Endodermal cell (in vitro differentiated cells): ENCODE data around the gene TKTL1. TPM values are rescaled to one million over a fixed set of nuclear protein-coding genes. Genes with fewer than 3 reads are reported as not detected.

Experiments
- DNase-seq: peaks from one replicate; pipeline ENCODE4 v3.0.0-alpha.2; 2017
- H3K27ac ChIP-seq: 2 replicates; pipeline ENCODE4 v1.5.1; 2013; ENCODE audit warnings: mild to moderate bottlenecking, low read depth, low read length, moderate library complexity
- H3K27me3 ChIP-seq: 2 replicates; pipeline ENCODE4 v1.6.1; 2013; ENCODE audit warnings: mild to moderate bottlenecking, low read length, moderate library complexity; ENCODE audit not compliant: insufficient read depth, control insufficient read depth, poor library complexity, severe bottlenecking
- H3K36me3 ChIP-seq: 2 replicates; pipeline ENCODE4 v1.7.0; 2013; ENCODE audit warnings: mild to moderate bottlenecking, low read length, moderate library complexity; ENCODE audit not compliant: control insufficient read depth, insufficient read depth
- H3K4me1 ChIP-seq: one replicate; pipeline ENCODE4 v1.7.0; 2013; ENCODE audit warnings: low read length; ENCODE audit not compliant: control insufficient read depth, insufficient read depth
- H3K4me3 ChIP-seq: 2 replicates; pipeline ENCODE4 v1.5.1; 2013; ENCODE audit warnings: mild to moderate bottlenecking, low read length, moderate library complexity
- H3K9ac ChIP-seq: 2 replicates; pipeline ENCODE4 v1.6.1; 2013; ENCODE audit warnings: mild to moderate bottlenecking, low read length, moderate library complexity; ENCODE audit not compliant: poor library complexity, severe bottlenecking; ENCODE audit errors: extremely low read depth
- H3K9me3 ChIP-seq: 2 replicates; pipeline ENCODE4 v1.6.1; 2013; ENCODE audit warnings: mild to moderate bottlenecking, low read length, moderate library complexity; ENCODE audit not compliant: control insufficient read depth
- H3K27ac Mint-ChIP-seq: 2 replicates; pipeline ENCODE4 v1.8.0; 2020; ENCODE audit warnings: mixed read lengths
- H3K27me3 Mint-ChIP-seq: 2 replicates; pipeline ENCODE4 v1.8.0; 2021; ENCODE audit warnings: mild to moderate bottlenecking, mixed read lengths; ENCODE audit not compliant: insufficient read depth
- H3K36me3 Mint-ChIP-seq: 2 replicates; pipeline ENCODE4 v1.8.0; 2020; ENCODE audit warnings: low read depth, mixed read lengths
- H3K4me1 Mint-ChIP-seq: 2 replicates; pipeline ENCODE4 v1.8.0; 2020; ENCODE audit warnings: mixed read lengths
- H3K4me3 Mint-ChIP-seq: 2 replicates; pipeline ENCODE4 v1.8.0; 2020; ENCODE audit warnings: mild to moderate bottlenecking, moderate library complexity, mixed read lengths
- H3K9me3 Mint-ChIP-seq: 2 replicates; pipeline ENCODE4 v1.8.0; 2020; ENCODE audit warnings: mild to moderate bottlenecking, mixed read lengths
- WGBS, 2 experiments: methylation state at CpG; one replicate each; pipeline versions ENCODE4 v1.1.5 to v1.1.7; 2013; ENCODE audit warnings: missing lambda C conversion rate in 2 of 2, mixed read lengths in 1 of 2; ENCODE audit not compliant: insufficient coverage in 1 of 2, insufficient read length in 1 of 2; 5-methylcytosine and 5-hydroxymethylcytosine counted together
- total RNA-seq, 2 donors: library from RNA; stranded (reverse); fragmentation: NEBNext Ultra II Directional in 1 of 2; extraction: Animal tissue kit (Norgen Biotek cat#: 25700) in 1 of 2; gene quantifications; 2 replicates in 1 of 2; 3 replicates in 1 of 2; pipeline ENCODE4 v1.2.1, GENCODE V29; 2021
- TF ChIP-seq, protein P1 (sequence below): fragments of 200-600 bp; sonication (generic); conservative IDR thresholded peaks from 2 replicates; pipeline ENCODE4 v1.5.0; 2021; ENCODE audit warnings: antibody characterized with exemption, mild to moderate bottlenecking

Gene TKTL1
- total RNA-seq, 2 donors from 2014 or later = not detected

DNA sequence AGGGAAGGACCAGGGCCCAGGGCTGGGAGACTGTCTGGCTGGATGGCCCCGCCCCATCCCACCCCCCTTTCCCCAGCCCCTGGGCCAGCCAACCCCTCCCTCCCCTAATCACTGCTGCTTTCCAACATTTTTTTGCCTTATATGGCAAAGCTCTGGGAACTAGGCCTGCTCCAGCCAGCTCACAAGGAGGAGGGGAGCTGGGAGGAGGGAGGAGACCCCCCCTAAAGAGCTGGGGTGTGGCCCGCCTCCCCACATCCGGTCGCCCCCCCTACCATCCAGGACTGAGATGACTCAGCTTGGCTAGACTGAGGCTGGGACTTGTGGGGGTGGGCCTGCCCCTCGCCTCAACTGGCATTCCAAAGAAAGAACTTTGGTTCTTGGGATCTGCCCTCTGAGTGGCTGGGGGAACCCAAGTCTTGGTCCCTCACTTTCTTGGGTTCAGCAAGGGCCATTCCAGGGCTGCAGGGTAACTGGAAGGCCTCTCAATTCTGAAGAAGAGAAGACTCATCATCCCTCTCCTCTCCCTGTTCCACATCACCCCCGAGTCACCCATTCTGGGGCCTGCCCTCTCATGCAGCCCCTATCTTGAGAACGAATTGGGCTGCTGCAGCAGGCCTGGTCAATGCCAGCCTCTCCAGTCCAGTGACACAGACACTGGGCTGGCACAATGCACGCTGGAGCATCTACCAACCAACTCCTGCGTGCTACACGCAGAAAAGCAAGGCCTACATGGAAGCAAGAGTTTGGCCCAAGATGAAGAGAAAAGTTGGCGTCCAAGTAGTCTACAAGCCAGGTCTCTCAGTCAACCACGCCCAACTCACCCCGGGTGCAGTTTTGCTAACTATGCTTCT lies 74.1 kb downstream of the TKTL1 start:
- peaks cover 21% of the 10 kb centered on the region for H3K36me3 Mint-ChIP-seq
- Histone ChIP-seq H3K27ac (peak overlapping the region; percentile 90), H3K4me1 (no peaks in the 10 kb centered on the region), H3K27me3 (no peaks in the 10 kb centered on the region), H3K9ac (peak overlapping the region; percentile 96), H3K4me3 (peak overlapping the region; percentile 92), H3K9me3 (no peaks in the 10 kb centered on the region), H3K36me3 (peaks cover 46% of the 10 kb centered on the region)
- peak; percentile 88 for DNase-seq
- peaks cover 5% of the 10 kb centered on the region for H3K27me3 Mint-ChIP-seq
- TF ChIP-seq, protein P1, sequence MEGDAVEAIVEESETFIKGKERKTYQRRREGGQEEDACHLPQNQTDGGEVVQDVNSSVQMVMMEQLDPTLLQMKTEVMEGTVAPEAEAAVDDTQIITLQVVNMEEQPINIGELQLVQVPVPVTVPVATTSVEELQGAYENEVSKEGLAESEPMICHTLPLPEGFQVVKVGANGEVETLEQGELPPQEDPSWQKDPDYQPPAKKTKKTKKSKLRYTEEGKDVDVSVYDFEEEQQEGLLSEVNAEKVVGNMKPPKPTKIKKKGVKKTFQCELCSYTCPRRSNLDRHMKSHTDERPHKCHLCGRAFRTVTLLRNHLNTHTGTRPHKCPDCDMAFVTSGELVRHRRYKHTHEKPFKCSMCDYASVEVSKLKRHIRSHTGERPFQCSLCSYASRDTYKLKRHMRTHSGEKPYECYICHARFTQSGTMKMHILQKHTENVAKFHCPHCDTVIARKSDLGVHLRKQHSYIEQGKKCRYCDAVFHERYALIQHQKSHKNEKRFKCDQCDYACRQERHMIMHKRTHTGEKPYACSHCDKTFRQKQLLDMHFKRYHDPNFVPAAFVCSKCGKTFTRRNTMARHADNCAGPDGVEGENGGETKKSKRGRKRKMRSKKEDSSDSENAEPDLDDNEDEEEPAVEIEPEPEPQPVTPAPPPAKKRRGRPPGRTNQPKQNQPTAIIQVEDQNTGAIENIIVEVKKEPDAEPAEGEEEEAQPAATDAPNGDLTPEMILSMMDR = no peak
- H3K4me3 Mint-ChIP-seq = peak overlapping the region; percentile 92
- peak overlapping the region; percentile 97 for H3K27ac Mint-ChIP-seq
- WGBS, 2 experiments = 0% methylated on average over 9 of the region's 13 CpGs; no CpG with 5 or more reads in 1 of the 2 experiments
- H3K9me3 Mint-ChIP-seq = peaks cover 49% of the 10 kb centered on the region
- no peaks in the 10 kb centered on the region for H3K4me1 Mint-ChIP-seq

GRCh38 chrX:154370300-154371016 lies 74.9 kb downstream of the TKTL1 start:
- TF ChIP-seq, protein P1 = no peak
- Mint-ChIP-seq H3K27ac (peak overlapping the region; percentile 97), H3K4me1 (no peaks in the 10 kb centered on the region), H3K27me3 (peaks cover 9% of the 10 kb centered on the region), H3K36me3 (peaks cover 16% of the 10 kb centered on the region), H3K4me3 (peak overlapping the region; percentile 92), H3K9me3 (peaks cover 50% of the 10 kb centered on the region)
- Histone ChIP-seq H3K4me3 (peak overlapping the region; percentile 92), H3K27ac (peak overlapping the region; percentile 83), H3K9me3 (no peaks in the 10 kb centered on the region), H3K27me3 (no peaks in the 10 kb centered on the region), H3K4me1 (no peaks in the 10 kb centered on the region), H3K36me3 (peaks cover 39% of the 10 kb centered on the region), H3K9ac (peak overlapping the region; percentile 96)
- 0% methylated on average over 1 to 61 of the region's 63 CpGs for WGBS, 2 experiments
- no peak for DNase-seq

GRCh38 chrX:154371017-154371788 lies 75.6 kb downstream of the TKTL1 start:
- peaks cover 9% of the 10 kb centered on the region for H3K27me3 Mint-ChIP-seq
- H3K9ac ChIP-seq = peak overlapping the region; percentile 96
- H3K4me3 Mint-ChIP-seq = peak overlapping the region; percentile 92
- DNase-seq = peak; percentile 95
- no peaks in the 10 kb centered on the region for H3K4me1 ChIP-seq
- peak overlapping the region; percentile 83 for H3K27ac ChIP-seq
- no peaks in the 10 kb centered on the region for H3K4me1 Mint-ChIP-seq
- H3K9me3 Mint-ChIP-seq = peaks cover 49% of the 10 kb centered on the region
- H3K27ac Mint-ChIP-seq = peak overlapping the region; percentile 81
- peak overlapping the region; percentile 92 for H3K4me3 ChIP-seq
- peaks cover 34% of the 10 kb centered on the region for H3K36me3 ChIP-seq
- peaks cover 14% of the 10 kb centered on the region for H3K36me3 Mint-ChIP-seq
- TF ChIP-seq, protein P1 = no peak
- no peaks in the 10 kb centered on the region for H3K27me3 ChIP-seq
- WGBS, 2 experiments = 0% methylated on average over 67 of the region's 77 CpGs; no CpG with 5 or more reads in 1 of the 2 experiments
- H3K9me3 ChIP-seq = no peaks in the 10 kb centered on the region
